Activated CD4-positive, alpha-beta T cell treated with anti-CD3 and anti-CD28 coated beads, Interleukin-2, amount 50 U/mL, for 4 hours (primary cell): ENCODE measurements around the gene NOL8.
A peak's percentile ranks its signal among the peaks of the same experiment; 100 is the strongest.

Source experiments
- DNase-seq, 2 experiments: peaks; one replicate each; pipeline ENCODE4 v3.0.0-alpha.2; 2020

NOL8 gene

DNA sequence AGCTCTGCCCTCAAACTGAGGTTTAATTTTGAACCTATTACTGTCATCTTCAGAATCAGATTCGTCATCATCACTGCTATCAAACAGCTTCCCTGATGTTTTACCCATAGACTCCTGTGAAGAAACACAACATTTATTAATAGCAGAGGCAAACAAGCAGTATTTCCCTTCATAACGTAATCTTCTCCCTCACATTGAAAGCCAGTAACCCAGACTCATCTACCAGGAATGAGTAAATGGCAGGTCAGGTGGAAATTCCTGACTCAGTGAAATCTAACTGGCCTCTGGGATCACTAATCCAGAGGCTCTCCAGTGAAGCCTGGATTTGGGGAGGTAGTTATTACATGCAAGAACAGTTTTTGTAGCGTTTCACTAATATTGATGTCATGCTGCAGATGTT lies 14.6 kb downstream of the NOL8 start:
- no peak for DNase-seq

GRCh38 chr9:92308893-92309292 lies 16.3 kb downstream of the NOL8 start:
- no peak for DNase-seq

DNA sequence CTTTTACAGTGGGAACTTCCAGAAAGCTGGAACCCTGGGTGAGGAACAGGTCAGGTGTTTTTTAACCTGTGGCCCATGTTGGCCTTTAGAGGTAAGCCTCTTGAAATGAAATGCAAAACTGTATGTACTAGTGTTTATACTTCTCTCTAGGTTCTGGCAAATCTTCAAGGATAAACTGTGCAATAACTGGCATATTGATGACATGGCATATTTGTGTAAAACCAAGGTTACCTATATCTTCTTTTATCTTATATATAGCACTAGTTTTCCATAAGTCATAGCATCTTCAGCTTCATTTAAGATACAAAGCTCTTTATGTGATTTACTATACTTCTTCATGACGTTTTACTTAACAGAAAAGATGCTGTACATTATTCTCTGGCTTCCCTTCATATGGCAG lies 24.2 kb downstream of the NOL8 start:
- no peak for DNase-seq

GRCh38 chr9:92299116-92299515 lies 26.0 kb downstream of the NOL8 start:
- DNase-seq: no peak

- DNase-seq: no peak
Measured at GRCh38 chr9:92298036-92298435, 27.1 kb downstream of the NOL8 start.

DNA sequence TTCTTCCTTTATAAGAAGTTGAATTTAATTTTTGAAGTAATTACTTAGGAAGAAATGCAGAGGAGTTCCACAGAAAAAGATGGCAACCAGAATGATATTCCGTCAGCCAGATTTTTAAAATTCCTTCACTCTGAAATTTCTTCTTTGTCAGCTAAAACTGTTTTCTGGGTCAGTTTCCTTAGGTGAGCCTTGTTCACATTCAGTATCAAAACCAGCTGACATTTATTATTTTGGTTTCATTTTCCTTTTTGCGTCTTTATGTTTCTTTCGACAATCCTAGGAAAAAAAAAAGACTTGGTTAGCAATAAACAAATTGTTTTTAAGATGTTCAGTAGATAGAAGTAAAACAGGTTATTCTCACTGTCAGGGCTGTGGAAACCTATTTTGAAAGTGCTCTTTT lies 27.5 kb downstream of the NOL8 start:
- no peak for DNase-seq

DNA sequence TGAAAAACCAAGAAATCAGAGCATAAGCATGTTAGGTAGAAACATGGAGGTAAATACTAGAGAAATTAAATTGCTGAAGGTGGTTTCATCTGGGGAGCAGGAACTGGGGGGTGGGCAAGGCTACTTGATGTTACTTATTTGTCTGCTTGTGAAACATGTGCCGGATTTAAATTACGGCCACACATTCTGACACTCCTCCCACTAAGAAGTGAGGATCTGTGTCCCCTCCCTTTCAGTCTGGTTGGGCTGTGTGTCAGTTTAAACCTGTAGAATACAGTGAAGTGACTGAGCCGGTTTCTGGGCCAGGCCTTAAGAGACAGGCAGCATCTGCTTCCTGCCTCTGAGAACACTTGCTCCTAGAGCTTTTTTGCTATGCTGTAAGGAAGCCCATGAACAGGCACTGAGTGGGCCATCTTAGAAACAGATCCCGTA lies 29.3 kb downstream of the NOL8 start:
- DNase-seq: no peak

- no peak for DNase-seq
Measured at GRCh38 chr9:92295240-92295790, 29.8 kb downstream of the NOL8 start.

DNA sequence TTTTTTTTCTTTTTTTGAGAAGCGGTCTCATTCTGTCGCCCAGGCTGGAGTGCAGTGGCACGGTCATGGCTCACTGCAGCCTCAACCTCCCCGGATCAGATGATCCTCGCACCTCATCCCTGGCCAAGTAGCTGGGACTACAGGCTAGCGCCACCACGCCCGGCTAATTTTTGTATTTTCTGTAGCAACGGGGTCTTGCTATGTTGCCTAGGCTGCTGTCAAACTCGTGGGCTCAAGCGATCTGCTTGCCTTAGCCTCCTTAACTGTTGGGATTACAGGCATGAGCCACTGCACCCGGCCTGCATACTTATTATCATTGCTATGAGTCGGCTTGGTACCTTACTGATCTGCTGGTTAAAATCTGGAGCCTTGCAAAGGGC lies 30.9 kb downstream of the NOL8 start:
- no peak for DNase-seq

DNA sequence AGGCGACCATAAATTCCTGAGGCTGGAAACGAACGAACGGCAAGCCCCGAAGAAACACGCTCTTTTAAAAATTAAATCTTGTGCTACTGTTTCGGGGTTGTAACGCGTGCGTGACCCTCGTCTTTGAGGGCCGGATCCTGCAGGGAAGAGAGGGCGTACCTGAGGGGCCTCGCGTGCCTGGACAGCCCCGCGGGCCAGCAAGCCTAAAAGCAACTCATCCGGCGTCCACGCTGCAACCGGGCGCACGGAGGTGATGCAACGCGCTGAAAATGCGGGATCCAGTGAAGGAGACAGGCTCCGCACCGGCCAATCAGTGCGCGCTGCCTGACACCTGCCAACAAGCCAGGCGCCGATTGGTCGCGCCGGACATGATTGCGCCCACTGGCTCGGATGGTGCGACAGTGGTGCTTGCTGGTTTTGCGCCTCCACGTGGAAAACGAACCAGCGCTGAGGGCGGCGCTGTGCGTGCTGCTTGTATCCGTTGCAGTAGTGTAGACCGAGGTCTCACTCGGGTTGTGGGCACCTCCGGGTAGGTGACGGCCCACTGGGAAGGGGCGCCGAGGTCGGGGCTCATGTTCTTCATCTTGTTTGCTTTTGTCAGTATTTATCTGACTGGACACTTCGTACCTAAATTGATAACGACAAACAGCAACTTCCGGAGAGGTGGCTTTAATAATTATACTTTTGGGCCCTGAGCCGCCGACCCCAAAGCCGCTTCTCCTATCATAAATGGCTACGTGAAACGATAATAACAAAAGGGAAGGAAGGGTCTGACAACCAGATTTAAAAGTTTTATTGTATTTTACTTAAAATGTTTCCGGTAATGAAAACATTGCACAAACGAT lies 31.5 kb downstream of the NOL8 start, which contains the start of gene IARS1:
IARS1 (minus strand) TSS at position 246 of the 845 bp plus-strand sequence. CDS start 4,278 bp downstream, outside the sequence.
- peak; percentile 100 for DNase-seq

- no peak for DNase-seq
Measured at GRCh38 chr9:92293075-92293354, 32.1 kb downstream of the NOL8 start.

- no peak for DNase-seq
Measured at GRCh38 chr9:92292338-92293074, 32.6 kb downstream of the NOL8 start.

DNA sequence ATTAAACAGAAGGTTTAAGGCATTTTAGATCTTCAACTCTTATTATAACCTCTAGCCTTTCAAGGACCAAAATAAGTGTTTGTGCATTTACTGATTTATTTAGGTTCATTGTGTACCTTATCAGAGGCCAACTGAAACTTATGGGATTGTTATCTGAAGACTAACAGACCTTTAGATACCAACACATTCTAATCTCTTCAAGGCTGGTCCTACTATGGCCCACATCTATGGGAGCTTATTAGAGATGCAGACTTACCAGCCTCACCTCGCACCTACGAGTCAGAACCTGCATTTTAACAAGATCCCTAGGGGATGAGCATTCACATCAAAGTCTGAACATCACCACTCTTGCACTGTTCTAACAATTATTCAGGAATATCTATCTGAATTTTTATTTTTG lies 33.6 kb downstream of the NOL8 start:
- no peak for DNase-seq

GRCh38 chr9:92290785-92291429 lies 34.2 kb downstream of the NOL8 start:
- no peak for DNase-seq

GRCh38 chr9:92289708-92290390 lies 35.3 kb downstream of the NOL8 start:
- no peak for DNase-seq

GRCh38 chr9:92279302-92279701 lies 45.8 kb downstream of the NOL8 start:
- DNase-seq: no peak

- no peak for DNase-seq
Measured at GRCh38 chr9:92278110-92278509, 47.0 kb downstream of the NOL8 start.

DNA sequence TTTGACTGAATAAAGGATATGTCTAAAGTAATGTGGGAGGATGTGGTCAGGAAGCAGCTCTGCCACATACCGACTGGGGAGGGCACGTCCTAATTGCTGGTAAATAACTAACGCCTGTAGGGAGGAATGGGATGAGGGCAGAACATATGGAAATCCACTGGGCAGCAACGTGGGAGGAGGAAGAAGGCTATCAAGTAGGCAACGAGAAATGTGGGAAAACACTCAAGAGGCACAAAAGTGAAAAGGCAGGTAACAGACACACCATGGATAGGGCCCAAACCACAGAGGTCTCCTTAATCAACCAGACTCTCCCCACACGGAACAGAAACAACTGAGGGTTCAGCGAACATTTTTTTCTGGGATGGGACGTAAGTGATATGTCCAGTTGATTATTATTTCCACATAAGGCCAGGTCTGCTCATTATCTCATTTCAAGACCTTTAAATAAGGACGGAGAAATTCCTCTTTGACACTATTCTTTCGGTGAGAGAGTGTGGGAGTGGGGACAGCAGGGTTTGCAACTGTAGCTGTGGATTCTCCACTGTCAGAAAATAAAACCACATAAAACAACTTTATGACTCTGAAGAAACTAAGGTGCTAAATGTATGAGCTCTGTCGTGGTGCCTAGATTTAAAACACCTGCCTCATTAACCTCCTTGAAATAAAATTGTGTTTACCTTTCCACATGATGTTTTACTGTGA lies 48.7 kb downstream of the NOL8 start:
- DNase-seq: no peak

GRCh38 chr9:92275541-92275940 lies 49.6 kb downstream of the NOL8 start:
- DNase-seq: no peak

DNA sequence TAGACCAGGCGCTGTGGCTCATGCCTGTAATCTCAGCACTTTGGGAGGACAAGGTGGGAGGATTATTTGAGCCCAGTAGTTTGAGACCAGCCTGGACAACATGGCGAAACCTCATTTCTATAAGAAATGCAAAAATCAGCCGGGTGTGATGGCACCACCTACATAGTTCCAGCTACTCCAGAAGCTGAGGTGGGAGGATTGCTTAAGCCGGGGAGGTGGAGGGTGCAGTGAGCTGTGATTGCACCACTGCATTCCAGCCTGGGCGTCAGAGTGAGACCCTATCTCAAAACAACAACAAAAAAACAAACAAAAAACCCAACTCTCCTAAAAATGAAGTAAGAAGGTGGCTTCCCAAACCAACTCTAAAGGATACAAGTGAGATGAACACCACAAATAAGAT lies 54.6 kb downstream of the NOL8 start:
- no peak for DNase-seq

DNA sequence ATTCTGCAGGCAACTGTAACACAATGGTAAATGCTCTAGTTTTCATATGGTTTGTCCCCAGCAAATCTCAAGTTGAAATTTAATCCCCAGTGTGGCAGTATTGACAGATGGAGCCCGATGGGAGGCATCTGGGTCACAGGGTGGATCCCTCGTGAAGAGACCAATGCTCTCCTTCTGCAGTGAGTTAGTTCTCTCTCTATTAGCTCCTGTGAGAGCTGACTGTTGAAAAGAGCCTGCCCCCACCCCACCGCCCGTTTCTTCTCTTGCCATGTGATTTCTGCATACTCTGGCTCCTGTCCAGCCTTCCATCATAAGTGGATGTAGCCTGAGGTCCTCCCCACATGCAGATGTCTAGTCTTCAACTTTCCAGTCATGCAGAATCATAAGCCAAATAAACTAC lies 58.7 kb downstream of the NOL8 start:
- no peak for DNase-seq

DNA sequence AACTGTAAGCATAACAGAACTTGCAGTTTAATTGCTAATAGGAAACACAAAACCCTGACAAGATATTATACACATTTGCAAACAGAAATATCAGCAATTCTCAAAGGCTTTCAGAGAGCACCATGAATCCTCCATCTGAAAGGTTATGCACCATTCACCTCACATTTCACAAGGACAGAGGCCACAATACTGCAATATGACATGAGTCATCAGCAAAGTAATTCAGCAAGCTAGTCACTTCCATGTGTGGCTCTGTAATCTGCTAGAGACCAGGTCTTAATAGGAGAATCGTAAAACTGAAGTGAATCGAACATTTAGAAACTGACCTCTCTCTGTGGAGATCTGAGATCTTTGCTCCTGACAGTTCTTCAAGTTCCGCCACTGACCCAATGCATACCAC lies 60.0 kb downstream of the NOL8 start:
- DNase-seq: no peak
